K562 (cell line): ENCODE data around the gene NINJ2. TPM values are rescaled to one million over a fixed set of nuclear protein-coding genes. Genes with fewer than 3 reads are reported as not detected.
A peak's percentile ranks its signal among the peaks of the same experiment; 100 is the strongest.

Experiments
- ATF1 ChIP-seq, 2 experiments: fragments of 450-650 bp in 1 of 2; IDR thresholded peaks; 2 replicates each; pipeline ENCODE4 v1.6.1; 2016; ENCODE audit warnings: missing compliant biosample characterization in 1 of 2, missing genetic modification characterization in 1 of 2
- CREB1 ChIP-seq, 2 experiments: sonication (generic) in 1 of 2; formaldehyde crosslinking in 1 of 2; IDR thresholded peaks; 2 replicates each; pipeline versions ENCODE4 v1.6.1 to v1.8.0; 2012 to 2022; ENCODE audit warnings: inconsistent platforms in 1 of 2, mild to moderate bottlenecking in 1 of 2, missing genetic modification reagents in 1 of 2, moderate library complexity in 1 of 2
- CTCF ChIP-seq, 3 experiments: IDR thresholded peaks in 2 of 3; conservative IDR thresholded peaks in 1 of 3; 2 replicates each; pipeline ENCODE4 v1.5.1; 2011 to 2012; ENCODE audit warnings: low read length in 3 of 3, mild to moderate bottlenecking in 3 of 3, control low read depth in 2 of 3, improper control_type of control experiment in 1 of 3, inconsistent platforms in 1 of 3, low read depth in 1 of 3, mixed read lengths in 1 of 3, moderate library complexity in 1 of 3; ENCODE audit not compliant: insufficient read depth in 2 of 3
- ETV5 ChIP-seq: sonication (generic); formaldehyde crosslinking; IDR thresholded peaks from 2 replicates; pipeline ENCODE4 v1.4.0; 2020; ENCODE audit warnings: low read depth, mild to moderate bottlenecking, missing genetic modification reagents
- FOXP1 ChIP-seq: sonication (generic); formaldehyde crosslinking; IDR thresholded peaks from 2 replicates; pipeline ENCODE4 v1.8.0; 2022; ENCODE audit warnings: mild to moderate bottlenecking, missing genetic modification reagents
- PHTF2 ChIP-seq: fragments of 250-450 bp; sonication (Bioruptor Pico); IDR thresholded peaks from 2 replicates; pipeline ENCODE4 v1.5.0; 2021; ENCODE audit warnings: mild to moderate bottlenecking
- PREB ChIP-seq: sonication (generic); formaldehyde crosslinking; IDR thresholded peaks from 2 replicates; pipeline ENCODE4 v1.8.1; 2023; ENCODE audit warnings: mild to moderate bottlenecking, missing genetic modification reagents
- RAD21 ChIP-seq, 2 experiments: fragments of 250-450 bp in 1 of 2; fragments of 450-650 bp in 1 of 2; sonication (Bioruptor Pico) in 1 of 2; formaldehyde crosslinking in 1 of 2; IDR thresholded peaks in 1 of 2; conservative IDR thresholded peaks in 1 of 2; 2 replicates each; pipeline versions ENCODE4 v1.4.0 to v1.8.0; 2020 to 2022; ENCODE audit warnings: mild to moderate bottlenecking in 2 of 2, moderate library complexity in 1 of 2
- RNF2 ChIP-seq: sonication (generic); IDR thresholded peaks from 2 replicates; pipeline ENCODE4 v1.6.1; 2016
- SUPT5H ChIP-seq: fragments of 450-650 bp; IDR thresholded peaks from 2 replicates; pipeline ENCODE4 v1.6.1; 2016
- TAF1 ChIP-seq: IDR thresholded peaks from 2 replicates; pipeline ENCODE4 v1.6.1; 2011; ENCODE audit warnings: mild to moderate bottlenecking, low read length, moderate library complexity; ENCODE audit not compliant: insufficient read depth, control insufficient read depth, severe bottlenecking; ENCODE audit errors: extremely low read depth
- ZNF224 ChIP-seq: sonication (generic); formaldehyde crosslinking; IDR thresholded peaks from 2 replicates; pipeline ENCODE4 v1.8.0; 2022; ENCODE audit warnings: mild to moderate bottlenecking, missing genetic modification reagents
- ZNF23 ChIP-seq: fragments of 250-450 bp; sonication (Bioruptor Pico); IDR thresholded peaks from 2 replicates; pipeline ENCODE4 v1.4.0; 2020; ENCODE audit warnings: mild to moderate bottlenecking
- ZNF609 ChIP-seq: sonication (generic); formaldehyde crosslinking; IDR thresholded peaks from 2 replicates; pipeline ENCODE4 v1.8.1; 2023; ENCODE audit warnings: missing genetic modification reagents, mild to moderate bottlenecking, borderline replicate concordance
- ZNF699 ChIP-seq: fragments of 250-450 bp; sonication (Bioruptor Pico); IDR thresholded peaks from 2 replicates; pipeline ENCODE4 v1.8.0; 2021; ENCODE audit warnings: mild to moderate bottlenecking, moderate library complexity; ENCODE audit not compliant: insufficient replicate concordance
- ZNF830 ChIP-seq: fragments of 250-450 bp; sonication (Bioruptor Pico); IDR thresholded peaks from 2 replicates; pipeline ENCODE4 v1.5.0; 2021; ENCODE audit warnings: mild to moderate bottlenecking
- polyA plus RNA-seq, 8 experiments: library from polyadenylated mRNA; depleted of rRNA in 4 of 8; stranded (reverse) in 5 of 8; unstranded in 3 of 8; fragments of >200 nt; fragmentation: Nextera tagmentation in 2 of 8; fragmentation: Illumina TruSeq in 1 of 8; extraction: Ambion mirVana in 2 of 8; extraction: Trizol in 1 of 8; gene quantifications; 2 replicates each; pipeline versions ENCODE4 v1.2.1 to v1.2.3, GENCODE V29; 2011 to 2014; ENCODE audit warnings: inconsistent platforms in 1 of 8, missing spikeins in 1 of 8
- total RNA-seq, 7 experiments: library from RNA; depleted of rRNA in 6 of 7; stranded (reverse); fragments of >200 nt in 6 of 7; fragmentation: Illumina TruSeq in 2 of 7; extraction: Trizol in 2 of 7; gene quantifications; 2 replicates each; pipeline versions ENCODE4 v1.2.1 to v1.2.3, GENCODE V29; 2011 to 2021; ENCODE audit warnings: low replicate concordance in 1 of 7

NINJ2 gene
- total and polyA plus RNA-seq, 9 of the 15 experiments (the other 6 are each of a cell fraction or from before 2014, with no cell fraction given), result 2.6 to 16.0 (median 4.5) TPM

DNA sequence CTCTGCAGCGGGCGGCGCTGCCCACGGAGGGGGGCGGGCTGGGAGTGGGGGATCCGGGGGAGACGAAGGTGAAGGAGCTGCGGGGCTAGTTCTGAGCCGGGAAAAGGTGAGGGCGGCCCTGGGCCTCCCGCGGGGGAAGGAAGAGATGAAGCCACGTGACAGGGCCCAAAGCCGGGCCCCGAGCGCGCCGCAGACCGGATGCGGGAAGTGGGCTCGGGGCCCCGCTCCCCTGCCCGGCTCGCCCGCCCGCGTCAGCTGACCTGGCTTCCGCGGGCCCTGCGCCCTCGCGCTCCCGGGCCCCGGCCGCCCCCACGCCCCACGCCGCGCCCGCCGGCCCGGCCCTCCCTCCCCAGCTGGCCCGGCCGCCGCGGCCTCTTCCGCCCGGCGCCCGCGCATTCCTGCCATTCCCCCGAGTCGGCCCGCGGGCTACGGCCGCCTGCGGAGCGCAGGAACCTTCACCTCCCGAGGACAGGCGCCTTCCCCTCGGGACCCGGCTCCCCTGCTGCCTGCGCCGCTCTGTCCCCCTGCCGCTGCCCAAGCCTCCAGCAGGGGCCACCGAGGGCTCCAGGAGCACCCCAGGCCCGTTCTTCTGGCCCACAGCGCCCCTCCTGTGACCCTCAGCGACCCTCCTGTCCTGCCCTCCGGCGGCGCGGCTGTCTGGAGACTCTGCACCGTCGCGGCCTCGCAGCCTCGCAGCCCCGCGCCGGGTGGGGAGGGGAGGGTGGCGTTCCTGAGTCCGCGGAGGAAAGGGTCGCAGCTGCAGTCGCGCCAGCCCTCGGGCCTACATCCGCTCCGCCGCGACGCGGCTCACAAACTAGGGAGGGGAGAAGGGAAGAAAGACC, 20.4 kb downstream of the NINJ2 start (continued):
- TF ChIP-seq CREB1 (IDR thresholded peaks at IDR 0.05) (no peak), CREB1 (CRISPR knock-in tag; IDR thresholded peaks at IDR 0.05) (peak; percentile 55; the same call in 1 of the 2 replicates), ZNF830 (0 out of 2 replicates have a peak, but pooled peaks have one; percentile 37), ZNF23 (CRISPR knock-in tag) (no peak), ATF1 (CRISPR knock-in tag; IDR thresholded peaks at IDR 0.05) (no peak), ATF1 (tag; IDR thresholded peaks at IDR 0.05) (0 out of 2 replicates have a peak, but pooled peaks have one; percentile 26), RNF2 (no peak), TAF1 (peak; percentile 38), FOXP1 (CRISPR knock-in tag) (peak; percentile 48; the same call in 1 of the 2 replicates), SUPT5H (0 out of 2 replicates have a peak, but pooled peaks have one; percentile 44), ZNF609 (CRISPR knock-in tag) (0 out of 2 replicates have a peak, but pooled peaks have one; percentile 54), ZNF699 (no peak), PHTF2 (CRISPR knock-in tag) (no peak), PREB (CRISPR knock-in tag) (0 out of 2 replicates have a peak, but pooled peaks have one; percentile 67), RAD21 (CRISPR knock-in tag; conservative IDR thresholded peaks at IDR 0.05 in 1 of 2, IDR thresholded peaks at IDR 0.05 in 1 of 2) (peak in 1 of 2 experiments; percentile 25; a peak in 3 of 4 replicates), ZNF224 (CRISPR knock-in tag) (0 out of 2 replicates have a peak, but pooled peaks have one; percentile 64), ETV5 (0 out of 2 replicates have a peak, but pooled peaks have one; percentile 0), CTCF (IDR thresholded peaks at IDR 0.05 in 2 of 3, conservative IDR thresholded peaks at IDR 0.05 in 1 of 3; ENCODE audit: insufficient read depth in 2 of 3, low read depth in 1 of 3, low read length in 3 of 3) (peak; percentile 37 to 80 (median 43); a peak in 4 of 6 replicates)
